ENCODE data around the gene FDX1.

FDX1 gene

DNA sequence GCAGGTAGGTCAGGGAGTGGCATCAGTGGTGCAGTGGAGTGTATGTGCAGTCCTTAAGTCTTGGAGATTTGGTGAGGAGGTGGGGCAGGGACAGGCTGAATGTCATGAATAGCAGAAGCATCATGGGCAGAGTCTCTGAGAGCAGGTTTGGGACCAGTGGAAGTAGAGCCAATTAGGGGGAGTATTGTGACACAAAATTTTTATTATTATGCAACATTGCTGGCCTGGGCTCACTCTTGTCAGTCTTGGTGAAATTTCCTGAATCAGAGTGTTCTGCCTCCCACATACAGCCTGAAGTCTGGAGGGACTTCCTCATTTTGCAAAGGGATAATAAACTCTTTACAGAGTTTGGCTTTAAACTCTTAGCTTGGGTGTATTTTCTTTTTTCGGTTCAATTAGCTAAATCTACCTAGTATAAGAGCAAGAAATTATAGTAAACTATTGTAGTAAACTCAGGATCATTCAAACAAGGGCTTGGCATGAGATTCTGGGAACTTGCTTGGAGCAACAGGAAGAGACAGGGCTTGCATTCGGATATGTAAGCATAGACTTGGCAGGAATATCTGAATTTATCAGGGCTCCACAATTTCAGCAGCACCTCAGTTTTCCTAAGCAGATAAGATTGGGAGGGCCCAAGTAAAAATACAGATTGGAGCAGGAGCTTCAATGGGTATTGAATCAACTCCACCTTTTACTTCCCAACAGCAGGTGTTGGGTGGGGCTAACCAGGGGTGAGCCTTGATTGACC is 67.7 kb downstream of the FDX1 start:
- H3K27me3 ChIP-seq (ENCODE audit: control insufficient read depth in 5 of 5, insufficient read depth in 4 of 5, low read length in 5 of 5), result no peaks in the 10 kb centered on the region
- peak overlapping the region; percentile 42 for H3K27ac ChIP-seq (ENCODE audit: low read depth, low read length)
- H3K9me3 ChIP-seq (ENCODE audit: control insufficient read depth in 5 of 5, low read length in 5 of 5), result no peaks in the 10 kb centered on the region
- H3K4me1 ChIP-seq (ENCODE audit: control insufficient read depth in 5 of 5, insufficient read depth in 5 of 5, low read length in 5 of 5), result peaks cover 0 to 15% (median 7%) of the 10 kb centered on the region in 5 donors
- H3K4me3 ChIP-seq (ENCODE audit: low read depth in 1 of 5, low read length in 5 of 5), result no peak overlapping the region
- no peaks in the 10 kb centered on the region for H3K36me3 ChIP-seq (ENCODE audit: control insufficient read depth in 5 of 5, insufficient read depth in 5 of 5, low read length in 5 of 5)
- H3K9ac ChIP-seq (ENCODE audit: low read length in 5 of 5), result no peak overlapping the region

GRCh38 chr11:110501428-110501827 is 71.7 kb downstream of the FDX1 start:
- peaks cover 2 to 21% (median 14%) of the 10 kb centered on the region in 5 donors for H3K4me1 ChIP-seq (ENCODE audit: control insufficient read depth in 5 of 5, insufficient read depth in 5 of 5, low read length in 5 of 5)
- no peaks in the 10 kb centered on the region for H3K9me3 ChIP-seq (ENCODE audit: control insufficient read depth in 5 of 5, low read length in 5 of 5)
- H3K9ac ChIP-seq (ENCODE audit: low read length in 5 of 5), result no peak overlapping the region
- no peaks in the 10 kb centered on the region for H3K27me3 ChIP-seq (ENCODE audit: control insufficient read depth in 5 of 5, insufficient read depth in 4 of 5, low read length in 5 of 5)
- no peak overlapping the region for H3K4me3 ChIP-seq (ENCODE audit: low read depth in 1 of 5, low read length in 5 of 5)
- H3K27ac ChIP-seq (ENCODE audit: low read depth, low read length), result no peak overlapping the region
- no peaks in the 10 kb centered on the region for H3K36me3 ChIP-seq (ENCODE audit: control insufficient read depth in 5 of 5, insufficient read depth in 5 of 5, low read length in 5 of 5)

DNA sequence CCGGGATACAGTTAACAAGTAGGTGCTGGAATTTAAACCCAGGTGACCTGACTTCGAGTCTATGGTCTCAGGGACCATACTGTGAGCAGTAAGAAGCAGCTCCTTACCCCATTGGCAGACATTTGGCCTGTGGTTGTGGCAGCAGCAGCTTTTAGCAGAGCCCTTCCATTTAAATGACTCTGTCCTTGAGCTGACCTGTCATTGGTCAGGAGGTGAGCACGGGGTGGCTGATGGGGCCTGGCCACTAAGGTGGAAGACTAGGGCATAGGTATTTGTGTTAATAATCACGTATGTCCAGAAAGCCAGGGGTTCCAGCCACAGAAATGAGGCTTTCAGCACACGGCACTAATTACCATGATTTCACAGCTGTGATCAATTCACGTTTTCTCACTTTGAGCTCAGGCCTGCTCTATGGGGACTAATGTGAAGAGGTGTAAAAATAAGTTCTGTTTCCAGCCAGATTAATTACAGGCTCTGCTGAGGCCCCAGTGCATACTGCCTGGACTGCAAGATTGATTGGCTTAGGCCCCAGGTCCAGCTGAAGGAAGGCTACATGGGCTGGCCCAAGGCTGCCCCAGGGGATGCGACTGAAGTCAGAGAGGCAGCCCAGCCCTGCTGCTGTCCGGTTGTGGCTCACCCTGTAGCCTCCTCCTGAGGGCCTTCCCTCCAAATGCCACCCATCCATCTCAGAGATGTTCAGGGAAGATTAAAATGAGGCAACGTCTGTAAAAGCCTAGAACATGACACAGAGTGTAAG is 76.0 kb downstream of the FDX1 start:
- Histone ChIP-seq H3K4me3 (ENCODE audit: low read depth in 1 of 5, low read length in 5 of 5) (no peak overlapping the region), H3K4me1 (ENCODE audit: control insufficient read depth in 5 of 5, insufficient read depth in 5 of 5, low read length in 5 of 5) (peaks cover 2 to 25% (median 19%) of the 10 kb centered on the region in 5 donors), H3K9ac (ENCODE audit: low read length in 5 of 5) (no peak overlapping the region), H3K27me3 (ENCODE audit: control insufficient read depth in 5 of 5, insufficient read depth in 4 of 5, low read length in 5 of 5) (no peaks in the 10 kb centered on the region), H3K36me3 (ENCODE audit: control insufficient read depth in 5 of 5, insufficient read depth in 5 of 5, low read length in 5 of 5) (no peaks in the 10 kb centered on the region), H3K27ac (ENCODE audit: low read depth, low read length) (no peak overlapping the region), H3K9me3 (ENCODE audit: control insufficient read depth in 5 of 5, low read length in 5 of 5) (no peaks in the 10 kb centered on the region)

DNA sequence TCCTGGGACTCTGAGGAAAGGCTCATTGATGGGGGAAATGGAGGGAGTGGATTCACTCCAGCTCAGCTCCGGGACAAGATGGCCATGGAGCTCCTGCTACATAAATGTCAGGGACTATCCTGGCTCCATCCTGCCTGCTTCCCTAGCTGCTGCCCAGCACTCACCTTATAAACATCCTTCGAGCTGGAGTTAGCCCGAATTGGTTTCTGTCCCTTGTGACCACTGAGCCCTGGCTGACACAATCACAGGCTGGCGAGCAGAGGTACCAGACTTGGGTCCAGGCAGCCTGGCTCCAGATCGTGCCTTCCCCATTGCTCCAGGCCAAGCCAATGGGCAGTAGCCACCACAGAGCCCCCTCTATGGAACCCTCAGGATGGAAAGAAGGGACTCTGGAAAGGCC is 77.6 kb downstream of the FDX1 start:
- Histone ChIP-seq H3K4me3 (ENCODE audit: low read depth in 1 of 5, low read length in 5 of 5) (no peak overlapping the region), H3K4me1 (ENCODE audit: control insufficient read depth in 5 of 5, insufficient read depth in 5 of 5, low read length in 5 of 5) (peaks cover 2 to 25% (median 19%) of the 10 kb centered on the region in 5 donors)

GRCh38 chr11:110508786-110509185 is 79.0 kb downstream of the FDX1 start:
- Histone ChIP-seq H3K9me3 (ENCODE audit: control insufficient read depth in 5 of 5, low read length in 5 of 5) (no peaks in the 10 kb centered on the region), H3K4me1 (ENCODE audit: control insufficient read depth in 5 of 5, insufficient read depth in 5 of 5, low read length in 5 of 5) (peaks cover 2 to 37% (median 31%) of the 10 kb centered on the region in 5 donors), H3K27me3 (ENCODE audit: control insufficient read depth in 5 of 5, insufficient read depth in 4 of 5, low read length in 5 of 5) (no peaks in the 10 kb centered on the region), H3K9ac (ENCODE audit: low read length in 5 of 5) (peak overlapping the region in 1 of 5 donors; percentile 4), H3K27ac (ENCODE audit: low read depth, low read length) (peak overlapping the region; percentile 49), H3K4me3 (ENCODE audit: low read depth in 1 of 5, low read length in 5 of 5) (no peak overlapping the region), H3K36me3 (ENCODE audit: control insufficient read depth in 5 of 5, insufficient read depth in 5 of 5, low read length in 5 of 5) (no peaks in the 10 kb centered on the region)

More for the DNA sequence above, 77.6 kb downstream of the FDX1 start:
- Histone ChIP-seq H3K27me3 (ENCODE audit: control insufficient read depth in 5 of 5, insufficient read depth in 4 of 5, low read length in 5 of 5) (no peaks in the 10 kb centered on the region), H3K36me3 (ENCODE audit: control insufficient read depth in 5 of 5, insufficient read depth in 5 of 5, low read length in 5 of 5) (no peaks in the 10 kb centered on the region), H3K27ac (ENCODE audit: low read depth, low read length) (no peak overlapping the region), H3K9me3 (ENCODE audit: control insufficient read depth in 5 of 5, low read length in 5 of 5) (no peaks in the 10 kb centered on the region), H3K9ac (ENCODE audit: low read length in 5 of 5) (no peak overlapping the region)

- Histone ChIP-seq H3K27ac (ENCODE audit: low read depth, low read length) (peak overlapping the region; percentile 49), H3K9me3 (ENCODE audit: control insufficient read depth in 5 of 5, low read length in 5 of 5) (no peaks in the 10 kb centered on the region), H3K4me1 (ENCODE audit: control insufficient read depth in 5 of 5, insufficient read depth in 5 of 5, low read length in 5 of 5) (peaks cover 2 to 44% (median 37%) of the 10 kb centered on the region in 5 donors), H3K4me3 (ENCODE audit: low read depth in 1 of 5, low read length in 5 of 5) (no peak overlapping the region), H3K9ac (ENCODE audit: low read length in 5 of 5) (no peak overlapping the region), H3K36me3 (ENCODE audit: control insufficient read depth in 5 of 5, insufficient read depth in 5 of 5, low read length in 5 of 5) (no peaks in the 10 kb centered on the region), H3K27me3 (ENCODE audit: control insufficient read depth in 5 of 5, insufficient read depth in 4 of 5, low read length in 5 of 5) (no peaks in the 10 kb centered on the region)
Measured at GRCh38 chr11:110509472-110509871, 79.7 kb downstream of the FDX1 start.

DNA sequence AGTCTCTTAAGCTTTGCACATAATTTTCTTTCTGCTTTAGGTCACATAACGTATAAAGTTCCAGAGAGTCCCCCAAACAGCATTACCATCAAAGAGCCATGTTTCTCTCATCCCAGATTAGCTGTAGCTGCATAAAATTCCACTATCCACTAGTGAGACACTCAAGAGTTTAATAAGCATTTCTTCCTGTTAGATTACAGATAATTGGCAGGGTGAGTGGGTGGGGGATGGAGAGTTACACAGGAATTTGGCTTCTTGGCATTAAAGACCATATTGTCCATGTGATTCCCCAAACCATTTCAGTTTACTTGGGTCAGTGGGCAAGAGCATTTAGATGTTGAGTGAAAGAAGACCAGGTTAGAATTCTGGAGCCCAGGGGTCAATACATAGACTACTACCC is 82.3 kb downstream of the FDX1 start:
- peaks cover 0 to 38% (median 31%) of the 10 kb centered on the region in 5 donors for H3K4me1 ChIP-seq (ENCODE audit: control insufficient read depth in 5 of 5, insufficient read depth in 5 of 5, low read length in 5 of 5)
- no peaks in the 10 kb centered on the region for H3K9me3 ChIP-seq (ENCODE audit: control insufficient read depth in 5 of 5, low read length in 5 of 5)
- no peaks in the 10 kb centered on the region for H3K36me3 ChIP-seq (ENCODE audit: control insufficient read depth in 5 of 5, insufficient read depth in 5 of 5, low read length in 5 of 5)
- no peak overlapping the region for H3K9ac ChIP-seq (ENCODE audit: low read length in 5 of 5)
- no peak overlapping the region for H3K4me3 ChIP-seq (ENCODE audit: low read depth in 1 of 5, low read length in 5 of 5)
- no peaks in the 10 kb centered on the region for H3K27me3 ChIP-seq (ENCODE audit: control insufficient read depth in 5 of 5, insufficient read depth in 4 of 5, low read length in 5 of 5)
- H3K27ac ChIP-seq (ENCODE audit: low read depth, low read length), result no peak overlapping the region

DNA sequence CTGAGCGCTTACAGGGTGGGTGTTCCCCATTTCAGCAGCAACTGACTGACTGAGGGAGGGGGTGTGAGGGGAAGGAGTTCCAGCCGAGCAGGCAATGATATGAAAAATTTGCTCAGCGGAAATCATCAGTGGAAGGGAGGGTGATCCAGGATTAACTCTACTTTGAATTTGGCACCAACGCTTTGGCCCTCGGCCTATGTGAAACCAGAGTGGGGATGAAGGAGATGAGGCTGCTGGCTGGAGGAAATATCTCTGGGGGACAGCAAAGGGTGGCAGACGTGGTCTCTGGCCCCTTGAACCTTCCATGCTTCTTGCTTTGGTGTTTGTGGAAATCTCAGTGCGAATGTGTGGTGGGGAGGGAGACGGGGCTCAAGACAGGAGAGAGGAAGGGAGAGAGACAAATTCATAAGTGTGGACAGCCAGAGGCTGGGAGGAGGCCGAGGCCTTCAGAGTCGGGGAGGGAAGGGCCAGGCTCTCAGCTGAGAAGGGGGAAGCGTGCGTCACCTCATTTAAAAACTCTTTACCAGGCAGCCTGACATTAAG is 83.6 kb downstream of the FDX1 start:
- no peaks in the 10 kb centered on the region for H3K36me3 ChIP-seq (ENCODE audit: control insufficient read depth in 5 of 5, insufficient read depth in 5 of 5, low read length in 5 of 5)
- H3K4me3 ChIP-seq (ENCODE audit: low read depth in 1 of 5, low read length in 5 of 5), result peak overlapping the region in 2 of 5 donors; percentile 18 to 29
- no peaks in the 10 kb centered on the region for H3K27me3 ChIP-seq (ENCODE audit: control insufficient read depth in 5 of 5, insufficient read depth in 4 of 5, low read length in 5 of 5)
- peak overlapping the region; percentile 41 for H3K27ac ChIP-seq (ENCODE audit: low read depth, low read length)
- H3K9me3 ChIP-seq (ENCODE audit: control insufficient read depth in 5 of 5, low read length in 5 of 5), result no peaks in the 10 kb centered on the region
- no peak overlapping the region for H3K9ac ChIP-seq (ENCODE audit: low read length in 5 of 5)
- H3K4me1 ChIP-seq (ENCODE audit: control insufficient read depth in 5 of 5, insufficient read depth in 5 of 5, low read length in 5 of 5), result peaks cover 0 to 32% (median 28%) of the 10 kb centered on the region in 5 donors

DNA sequence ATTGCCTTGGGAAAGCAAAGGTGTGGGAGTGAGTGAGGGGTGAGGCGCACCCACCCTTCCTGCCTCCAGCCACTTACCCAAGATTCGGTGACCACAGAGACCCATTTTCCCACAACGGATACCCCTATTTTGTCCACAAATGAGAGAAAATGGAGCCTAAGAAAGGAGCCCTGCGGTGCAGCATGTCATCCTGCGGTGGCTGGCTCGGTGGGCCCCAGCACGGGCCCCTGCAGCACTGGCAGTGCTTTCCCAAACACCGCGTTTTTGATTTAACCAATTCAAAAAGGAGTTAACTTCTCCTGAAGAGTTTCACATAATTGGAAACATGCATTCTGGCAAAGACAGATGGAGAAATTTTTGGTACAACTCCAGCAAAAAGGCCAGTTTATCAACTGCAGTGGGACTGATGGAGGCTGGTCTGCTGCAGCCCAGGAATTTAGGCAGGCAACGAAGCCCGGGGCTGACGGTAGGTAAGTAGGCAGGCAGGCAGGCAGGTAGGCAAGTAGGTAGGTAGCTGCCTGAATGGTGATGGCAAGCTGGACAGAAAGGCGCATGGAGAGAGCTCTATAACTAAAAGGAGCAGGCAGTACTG is 84.2 kb downstream of the FDX1 start:
- Histone ChIP-seq H3K9ac (ENCODE audit: low read length in 5 of 5) (no peak overlapping the region), H3K27me3 (ENCODE audit: control insufficient read depth in 5 of 5, insufficient read depth in 4 of 5, low read length in 5 of 5) (no peaks in the 10 kb centered on the region), H3K9me3 (ENCODE audit: control insufficient read depth in 5 of 5, low read length in 5 of 5) (no peaks in the 10 kb centered on the region), H3K4me3 (ENCODE audit: low read depth in 1 of 5, low read length in 5 of 5) (peak overlapping the region; percentile 18 to 70 (median 32)), H3K36me3 (ENCODE audit: control insufficient read depth in 5 of 5, insufficient read depth in 5 of 5, low read length in 5 of 5) (no peaks in the 10 kb centered on the region), H3K4me1 (ENCODE audit: control insufficient read depth in 5 of 5, insufficient read depth in 5 of 5, low read length in 5 of 5) (peaks cover 0 to 28% (median 24%) of the 10 kb centered on the region in 5 donors), H3K27ac (ENCODE audit: low read depth, low read length) (peak overlapping the region; percentile 41)

All from subcutaneous abdominal adipose tissue (tissue), 5 donors.